Natural killer cell (primary cell): ENCODE results near the gene AGMAT. TPM values are rescaled to one million over a fixed set of nuclear protein-coding genes. Genes with fewer than 3 reads are reported as not detected.

ENCODE experiments used
- ATAC-seq, 3 donors: fragments of 150-1000 bp in 2 of 3; fragments of 200-7000 bp in 1 of 3; cut with Tn5 transposase; 1 replicate in 1 of 3; 2 replicates in 2 of 3; pipeline ENCODE4 v1.10.0; 2021; ENCODE audit warnings: mild to moderate bottlenecking in 2 of 3, moderate library complexity in 2 of 3
- DNase-seq, 2 donors: peaks; one replicate each; pipeline versions ENCODE4 v3.0.0 to v3.0.0-alpha.2; 2013 to 2021; ENCODE audit warnings: mixed read lengths in 1 of 2
- H3K27ac ChIP-seq: one replicate; pipeline ENCODE4 v1.5.1; 2013; ENCODE audit warnings: mild to moderate bottlenecking, low read length
- H3K27me3 ChIP-seq: one replicate; pipeline ENCODE4 v1.6.1; 2013; ENCODE audit warnings: low read length; ENCODE audit not compliant: control insufficient read depth, insufficient read depth
- H3K36me3 ChIP-seq: one replicate; pipeline ENCODE4 v1.6.1; 2013; ENCODE audit warnings: low read length; ENCODE audit not compliant: control insufficient read depth, insufficient read depth
- H3K4me1 ChIP-seq: one replicate; pipeline ENCODE4 v1.6.1; 2013; ENCODE audit warnings: low read length; ENCODE audit not compliant: control insufficient read depth, insufficient read depth
- H3K4me3 ChIP-seq: one replicate; pipeline ENCODE4 v1.5.1; 2013; ENCODE audit warnings: low read length
- H3K9me3 ChIP-seq: one replicate; pipeline ENCODE4 v1.6.1; 2013; ENCODE audit warnings: low read length; ENCODE audit not compliant: control insufficient read depth, insufficient read depth
- H3K27ac Mint-ChIP-seq, 2 donors: one replicate each; pipeline ENCODE4 v1.8.0; 2022; ENCODE audit warnings: mild to moderate bottlenecking in 2 of 2, mixed read lengths in 2 of 2, moderate library complexity in 1 of 2
- H3K27me3 Mint-ChIP-seq, 2 donors: one replicate each; pipeline ENCODE4 v1.8.0; 2022; ENCODE audit warnings: low read depth in 2 of 2, mixed read lengths in 2 of 2
- H3K36me3 Mint-ChIP-seq: one replicate; pipeline ENCODE4 v1.8.0; 2022; ENCODE audit warnings: mixed read lengths
- H3K4me1 Mint-ChIP-seq, 2 donors: one replicate each; pipeline ENCODE4 v1.8.0; 2022; ENCODE audit warnings: mixed read lengths in 2 of 2
- H3K4me3 Mint-ChIP-seq: one replicate; pipeline ENCODE4 v1.8.0; 2022; ENCODE audit warnings: mild to moderate bottlenecking, moderate library complexity, mixed read lengths
- H3K9me3 Mint-ChIP-seq, 2 donors: one replicate each; pipeline ENCODE4 v1.8.0; 2022; ENCODE audit warnings: mixed read lengths in 2 of 2
- WGBS: methylation state at CpG from one replicate; pipeline ENCODE4 v1.1.7; 2013; ENCODE audit warnings: missing lambda C conversion rate; ENCODE audit not compliant: insufficient coverage; 5-methylcytosine and 5-hydroxymethylcytosine counted together
- intact Hi-C: fragments of 100-400 bp; cut with micrococcal nuclease; formaldehyde crosslinking; loops from one replicate; pipeline ENCODE4 v1.14.2; 2022
- total RNA-seq, 4 donors: library from RNA; stranded (reverse); fragments of 120-200 nt in 1 of 4; gene quantifications; one replicate each; pipeline versions ENCODE4 v1.2.3 to v1.2.4, GENCODE V29; 2013 to 2022
- TF ChIP-seq, protein P1 (sequence below): fragments of 200-600 bp; IDR thresholded peaks from one replicate; pipeline ENCODE4 v1.8.0; 2022; ENCODE audit warnings: antibody characterized with exemption

The AGMAT gene
- total RNA-seq, 3 donors from 2014 or later (not counting 1 experiment from before 2014, with no cell fraction given): 0.42 to 0.66 (median 0.65) TPM

DNA sequence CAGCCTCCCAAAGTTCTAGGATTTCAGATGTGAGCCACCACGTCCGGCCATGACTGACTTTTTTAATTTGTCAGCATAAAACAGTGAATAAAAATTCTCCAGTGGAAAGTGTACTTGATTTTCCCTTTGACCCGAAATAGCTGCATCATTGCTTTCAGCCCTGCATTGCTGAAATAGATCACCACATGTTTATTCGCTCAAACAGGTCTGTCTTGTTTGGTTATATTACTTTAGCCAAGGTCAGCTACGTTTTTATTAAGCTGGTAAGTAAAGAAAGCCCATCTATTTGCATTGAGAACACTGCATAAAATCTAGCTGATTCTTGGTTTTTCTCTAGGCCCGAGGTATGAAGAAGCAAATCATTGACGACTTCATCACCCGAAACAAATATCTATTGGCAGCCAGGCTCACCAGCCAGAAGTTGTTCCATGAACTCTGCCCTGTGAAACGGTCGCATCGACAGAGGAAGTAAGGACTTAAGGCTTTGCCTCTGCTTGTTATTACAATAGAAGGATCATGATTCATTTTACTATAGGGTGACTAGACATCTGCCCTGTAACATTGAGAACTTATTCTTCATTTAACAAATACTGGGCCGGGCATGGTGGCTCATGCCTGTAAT lies 25.6 kb downstream of the AGMAT start:
- no peaks in the 10 kb centered on the region for H3K4me1 Mint-ChIP-seq
- Histone ChIP-seq H3K4me1 (no peaks in the 10 kb centered on the region), H3K27ac (no peak overlapping the region), H3K36me3 (peaks cover 38% of the 10 kb centered on the region), H3K4me3 (no peak overlapping the region), H3K27me3 (no peaks in the 10 kb centered on the region), H3K9me3 (no peaks in the 10 kb centered on the region)
- no peak for ATAC-seq
- no peak overlapping the region for H3K27ac Mint-ChIP-seq
- no peak for DNase-seq
- H3K9me3 Mint-ChIP-seq: no peaks in the 10 kb centered on the region
- 95% methylated on average over 12 of the region's 12 CpGs for whole genome bisulfite sequencing
- no peaks in the 10 kb centered on the region for H3K27me3 Mint-ChIP-seq
- H3K4me3 Mint-ChIP-seq: no peak overlapping the region
- intact Hi-C loops: no loop called here
- no peaks in the 10 kb centered on the region for H3K36me3 Mint-ChIP-seq
- TF ChIP-seq, protein P1, sequence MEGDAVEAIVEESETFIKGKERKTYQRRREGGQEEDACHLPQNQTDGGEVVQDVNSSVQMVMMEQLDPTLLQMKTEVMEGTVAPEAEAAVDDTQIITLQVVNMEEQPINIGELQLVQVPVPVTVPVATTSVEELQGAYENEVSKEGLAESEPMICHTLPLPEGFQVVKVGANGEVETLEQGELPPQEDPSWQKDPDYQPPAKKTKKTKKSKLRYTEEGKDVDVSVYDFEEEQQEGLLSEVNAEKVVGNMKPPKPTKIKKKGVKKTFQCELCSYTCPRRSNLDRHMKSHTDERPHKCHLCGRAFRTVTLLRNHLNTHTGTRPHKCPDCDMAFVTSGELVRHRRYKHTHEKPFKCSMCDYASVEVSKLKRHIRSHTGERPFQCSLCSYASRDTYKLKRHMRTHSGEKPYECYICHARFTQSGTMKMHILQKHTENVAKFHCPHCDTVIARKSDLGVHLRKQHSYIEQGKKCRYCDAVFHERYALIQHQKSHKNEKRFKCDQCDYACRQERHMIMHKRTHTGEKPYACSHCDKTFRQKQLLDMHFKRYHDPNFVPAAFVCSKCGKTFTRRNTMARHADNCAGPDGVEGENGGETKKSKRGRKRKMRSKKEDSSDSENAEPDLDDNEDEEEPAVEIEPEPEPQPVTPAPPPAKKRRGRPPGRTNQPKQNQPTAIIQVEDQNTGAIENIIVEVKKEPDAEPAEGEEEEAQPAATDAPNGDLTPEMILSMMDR: no peak

DNA sequence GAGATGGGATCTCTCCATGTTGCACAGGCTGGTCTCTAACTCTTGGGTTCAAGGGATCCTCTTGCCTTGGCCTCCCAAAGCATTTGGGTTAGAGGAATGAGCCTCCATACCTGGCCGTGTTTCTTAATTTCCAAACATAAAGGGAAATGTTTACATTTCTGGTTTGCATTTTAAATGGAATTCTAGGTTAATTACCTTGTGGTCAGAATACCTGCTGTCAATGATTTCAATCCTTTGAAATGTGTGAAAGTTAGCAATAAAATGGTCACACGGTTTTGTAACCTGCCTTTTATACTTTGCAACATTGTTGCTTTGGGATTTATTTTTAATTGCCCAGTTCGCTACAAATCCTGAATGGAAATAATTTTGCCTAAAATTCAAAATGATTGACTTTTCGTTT lies 26.3 kb downstream of the AGMAT start:
- Mint-ChIP-seq H3K27me3 (no peaks in the 10 kb centered on the region), H3K9me3 (no peaks in the 10 kb centered on the region), H3K27ac (no peak overlapping the region), H3K4me3 (no peak overlapping the region), H3K4me1 (no peaks in the 10 kb centered on the region), H3K36me3 (no peaks in the 10 kb centered on the region)
- ATAC-seq: no peak
- H3K4me1 ChIP-seq: no peaks in the 10 kb centered on the region
- no peak overlapping the region for H3K27ac ChIP-seq
- 96% methylated on average over 4 of the region's 4 CpGs for WGBS
- H3K9me3 ChIP-seq: no peaks in the 10 kb centered on the region
- TF ChIP-seq, protein P1: no peak
- intact Hi-C loops: no loop called here
- H3K27me3 ChIP-seq: no peaks in the 10 kb centered on the region
- no peak overlapping the region for H3K4me3 ChIP-seq
- no peak for DNase-seq
- peaks cover 33% of the 10 kb centered on the region for H3K36me3 ChIP-seq

DNA sequence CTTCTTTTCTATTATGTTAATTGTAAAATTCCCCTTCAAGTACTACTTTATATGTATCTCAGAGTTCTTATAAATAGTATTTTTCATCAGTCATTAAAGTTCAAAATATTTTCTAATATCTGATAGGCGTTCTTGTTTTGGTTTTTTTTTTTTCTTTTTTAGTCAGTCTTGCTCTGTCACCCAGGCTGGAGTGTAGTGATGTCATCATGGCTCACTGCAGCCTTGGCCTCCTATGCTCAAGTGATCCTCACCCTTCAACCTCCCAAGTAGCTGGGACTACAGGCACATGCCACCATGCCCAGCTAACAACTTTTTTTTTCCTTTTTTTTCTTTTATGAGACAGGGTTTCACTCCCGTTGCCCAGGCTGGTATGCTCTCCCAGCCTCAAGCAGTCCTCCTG lies 27.3 kb downstream of the AGMAT start:
- Histone ChIP-seq H3K4me3 (no peak overlapping the region), H3K9me3 (no peaks in the 10 kb centered on the region), H3K27ac (no peak overlapping the region), H3K4me1 (no peaks in the 10 kb centered on the region), H3K36me3 (peaks cover 26% of the 10 kb centered on the region), H3K27me3 (no peaks in the 10 kb centered on the region)
- ATAC-seq: no peak
- Mint-ChIP-seq H3K4me3 (no peak overlapping the region), H3K36me3 (no peaks in the 10 kb centered on the region), H3K27ac (no peak overlapping the region), H3K4me1 (no peaks in the 10 kb centered on the region), H3K27me3 (no peaks in the 10 kb centered on the region), H3K9me3 (no peaks in the 10 kb centered on the region)
- DNase-seq: no peak
- WGBS: 85% methylated on average over 1 of the region's 2 CpGs
- TF ChIP-seq, protein P1: no peak
- intact Hi-C loops: no loop called here

DNA sequence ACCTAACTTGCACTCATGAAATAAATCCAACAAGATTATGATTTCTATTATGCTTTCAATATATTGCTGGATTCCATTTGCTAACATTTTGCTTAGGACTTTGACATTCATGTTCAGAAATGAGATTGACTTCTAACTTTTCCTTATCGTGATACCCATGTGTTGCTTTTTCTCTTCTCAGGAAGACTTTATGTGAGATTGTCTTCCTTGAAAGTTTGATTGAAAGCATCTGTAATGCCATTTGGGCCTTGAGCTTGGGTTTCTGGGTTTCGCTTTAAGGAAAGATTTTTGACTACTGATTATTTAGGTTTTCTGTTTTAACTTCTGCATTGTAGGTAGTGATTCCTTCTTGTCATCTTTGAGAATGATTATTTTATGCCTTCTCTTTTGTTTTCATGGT lies 27.8 kb downstream of the AGMAT start:
- no peak for ATAC-seq
- Histone ChIP-seq H3K27me3 (no peaks in the 10 kb centered on the region), H3K4me1 (no peaks in the 10 kb centered on the region), H3K27ac (no peak overlapping the region), H3K36me3 (peaks cover 20% of the 10 kb centered on the region), H3K4me3 (no peak overlapping the region), H3K9me3 (no peaks in the 10 kb centered on the region)
- intact Hi-C loops: no loop called here
- 100% methylated on average over 2 of the region's 2 CpGs for WGBS
- H3K27me3 Mint-ChIP-seq: no peaks in the 10 kb centered on the region
- H3K9me3 Mint-ChIP-seq: no peaks in the 10 kb centered on the region
- no peaks in the 10 kb centered on the region for H3K4me1 Mint-ChIP-seq
- no peak for DNase-seq
- no peak overlapping the region for H3K27ac Mint-ChIP-seq
- TF ChIP-seq, protein P1: no peak
- no peaks in the 10 kb centered on the region for H3K36me3 Mint-ChIP-seq
- no peak overlapping the region for H3K4me3 Mint-ChIP-seq
